HepG2 (cell line): ENCODE data around the gene DIS3L2. TPM values are rescaled to one million over a fixed set of nuclear protein-coding genes. Genes with fewer than 3 reads are reported as not detected.

Source experiments
- ATAC-seq: fragments of 200-7000 bp; cut with Tn5 transposase; 3 replicates; pipeline ENCODE4 v1.9.1; 2020; ENCODE audit warnings: mild to moderate bottlenecking, moderate library complexity
- BruUV-seq: library from RNA; stranded (reverse); fragments of 400-500 nt; replicated peaks from 2 replicates; lab custom pipeline; 2021; lab: Mats Ljungman, UMichigan
- CTCF ChIA-PET: fragments of 300-600 bp; formaldehyde crosslinking; extraction: SDS; loops from one replicate; lab custom pipeline; 2021; ENCODE audit warnings: low total read pairs, inconsistent platforms, low intra/inter-chr PET ratio; lab: Yijun Ruan, JAX
- POLR2A ChIA-PET: fragments of 350-600 bp; sonication (Branson Sonifier 250); formaldehyde crosslinking; loops from one replicate; lab custom pipeline; 2020; ENCODE audit warnings: antibody characterized with exemption, inconsistent platforms; lab: Yijun Ruan, JAX
- DNase-seq: peaks from one replicate; pipeline ENCODE4 v3.0.0-alpha.2; 2015; ENCODE audit warnings: low spot score
- FAIRE-seq: peaks from 3 replicates; lab custom pipeline; 2011; peaks lifted over from hg19 to GRCh38; lab: Jason Lieb, UNC
- H2AFZ ChIP-seq: one replicate; pipeline ENCODE4 v1.6.1; 2011; ENCODE audit warnings: low read length, inconsistent platforms
- H3K27ac ChIP-seq: fragments of 300-600 bp; 3 replicates; pipeline ENCODE4 v1.8.0; 2011; ENCODE audit warnings: mixed run types, mild to moderate bottlenecking, mixed read lengths, low read length, inconsistent platforms; ENCODE audit not compliant: insufficient read depth; ENCODE audit errors: extremely low read length
- H3K27me3 ChIP-seq, 2 experiments: fragments of 200-600 bp in 1 of 2; 2 replicates in 1 of 2; 3 replicates in 1 of 2; pipeline versions ENCODE4 v1.6.0 to v1.8.0; 2011; ENCODE audit warnings: low read length in 2 of 2, mild to moderate bottlenecking in 2 of 2, moderate library complexity in 2 of 2, inconsistent platforms in 1 of 2; ENCODE audit not compliant: insufficient read depth in 2 of 2, control insufficient read depth in 1 of 2
- H3K36me3 ChIP-seq, 2 experiments: fragments of 200-600 bp in 1 of 2; replicated peaks in 1 of 2; 2 replicates in 1 of 2; 3 replicates in 1 of 2; pipeline versions ENCODE4 v1.5.1 to v1.8.0; 2011; ENCODE audit warnings: low read length in 2 of 2, inconsistent platforms in 1 of 2; ENCODE audit not compliant: insufficient read depth in 2 of 2, control insufficient read depth in 1 of 2
- H3K4me1 ChIP-seq: 2 replicates; pipeline ENCODE4 v1.5.1; 2012; ENCODE audit warnings: low read length, inconsistent platforms; ENCODE audit not compliant: insufficient read depth
- H3K4me2 ChIP-seq: 2 replicates; pipeline ENCODE4 v1.6.0; 2011; ENCODE audit warnings: low read depth, low read length, inconsistent platforms
- H3K4me3 ChIP-seq, 3 experiments: fragments of 200-600 bp in 1 of 3; sonication (generic), shearing (Covaris generic) in 1 of 3; replicated peaks in 1 of 3; 2 replicates each; pipeline ENCODE4 v1.5.1; 2011 to 2016; ENCODE audit warnings: low read length in 3 of 3, inconsistent platforms in 2 of 3, low read depth in 2 of 3, mild to moderate bottlenecking in 2 of 3, control low read depth in 1 of 3, mixed read lengths in 1 of 3; ENCODE audit not compliant: insufficient read depth in 1 of 3
- H3K79me2 ChIP-seq: one replicate; pipeline ENCODE4 v1.6.1; 2011; ENCODE audit warnings: low read length, inconsistent platforms; ENCODE audit not compliant: insufficient read depth
- H3K9ac ChIP-seq: 2 replicates; pipeline ENCODE4 v1.6.0; 2011; ENCODE audit warnings: mild to moderate bottlenecking, low read depth, low read length, inconsistent platforms; ENCODE audit not compliant: insufficient read depth
- H3K9me3 ChIP-seq: 2 replicates; pipeline ENCODE4 v1.5.1; 2012; ENCODE audit warnings: mild to moderate bottlenecking, low read length
- H4K20me1 ChIP-seq: 2 replicates; pipeline ENCODE4 v1.6.0; 2011; ENCODE audit warnings: inconsistent platforms, mild to moderate bottlenecking, low read length, moderate library complexity; ENCODE audit not compliant: insufficient read depth
- CHD4 ChIP-seq: fragments of 200-600 bp; sonication (generic); IDR thresholded peaks from 2 replicates; pipeline ENCODE4 v1.7.0; 2017; ENCODE audit warnings: mild to moderate bottlenecking, low read length, borderline replicate concordance
- FOXK1 ChIP-seq: sonication (generic); formaldehyde crosslinking; IDR thresholded peaks from 2 replicates; pipeline ENCODE4 v1.4.0; 2020; ENCODE audit warnings: low read depth, missing genetic modification reagents, borderline replicate concordance
- FOXO4 ChIP-seq: sonication (generic); formaldehyde crosslinking; conservative IDR thresholded peaks from 2 replicates; pipeline ENCODE4 v1.8.1; 2023; ENCODE audit warnings: missing genetic modification reagents
- GZF1 ChIP-seq: sonication (generic); formaldehyde crosslinking; IDR thresholded peaks from 2 replicates; pipeline ENCODE4 v1.5.1; 2020; ENCODE audit warnings: mild to moderate bottlenecking, missing genetic modification reagents
- MAFK ChIP-seq, 2 experiments: IDR thresholded peaks in 1 of 2; conservative IDR thresholded peaks in 1 of 2; 2 replicates each; pipeline ENCODE4 v1.6.1; 2011; ENCODE audit warnings: improper control_type of control experiment in 2 of 2, low read length in 2 of 2
- SATB2 ChIP-seq: sonication (generic); formaldehyde crosslinking; IDR thresholded peaks from 2 replicates; pipeline ENCODE4 v1.5.0; 2020; ENCODE audit warnings: missing genetic modification reagents
- ZHX2 ChIP-seq, 2 experiments: sonication (generic) in 1 of 2; formaldehyde crosslinking in 1 of 2; IDR thresholded peaks; 2 replicates each; pipeline versions ENCODE4 v1.6.1 to v1.9.0; 2014 to 2022; ENCODE audit warnings: antibody characterized with exemption in 1 of 2, borderline replicate concordance in 1 of 2, inconsistent platforms in 1 of 2, low read depth in 1 of 2, missing genetic modification reagents in 1 of 2
- ZMYM3 ChIP-seq: sonication (generic); formaldehyde crosslinking; IDR thresholded peaks from 2 replicates; pipeline ENCODE4 v1.5.1; 2020; ENCODE audit warnings: mild to moderate bottlenecking, missing genetic modification reagents
- ZNF510 ChIP-seq: sonication (generic); formaldehyde crosslinking; IDR thresholded peaks from 2 replicates; pipeline ENCODE4 v1.4.0; 2020; ENCODE audit warnings: low read depth, mild to moderate bottlenecking, missing genetic modification reagents
- ZNF629 ChIP-seq: sonication (generic); formaldehyde crosslinking; conservative IDR thresholded peaks from 2 replicates; pipeline ENCODE4 v1.5.0; 2020; ENCODE audit warnings: missing genetic modification reagents
- ZSCAN25 ChIP-seq: sonication (generic); formaldehyde crosslinking; IDR thresholded peaks from 2 replicates; pipeline ENCODE4 v1.8.0; 2022; ENCODE audit warnings: mild to moderate bottlenecking, missing genetic modification reagents
- WGBS: methylation state at CpG from one replicate; pipeline ENCODE4 v1.1.6; 2017; ENCODE audit warnings: low lambda C conversion rate; 5-methylcytosine and 5-hydroxymethylcytosine counted together
- in situ Hi-C: cut with HindIII; loops from 2 replicates; pipeline ENCODE4 v1.10.0; 2017; ENCODE audit warnings: low pct_unique_long_range_greater_than_20kb; ENCODE audit not compliant: extremely low pct_ligation_motif_present
- intact Hi-C: fragments of 100-400 bp; cut with micrococcal nuclease; formaldehyde crosslinking; loops from one replicate; pipeline ENCODE4 v1.10.0; 2022; ENCODE audit not compliant: unreplicated experiment
- polyA plus RNA-seq, 8 experiments: library from polyadenylated mRNA; depleted of rRNA in 3 of 8; stranded (reverse) in 7 of 8; unstranded in 1 of 8; fragments of >200 nt; fragmentation: Illumina TruSeq in 4 of 8; extraction: Trizol in 4 of 8; gene quantifications; 2 replicates each; pipeline versions ENCODE4 v1.2.1 to v1.2.3, GENCODE V29; 2011 to 2016; ENCODE audit warnings: low read depth in 4 of 8, missing spikeins in 1 of 8, mixed read lengths in 1 of 8; ENCODE audit not compliant: insufficient read depth in 1 of 8
- total RNA-seq, 5 experiments: library from RNA; depleted of rRNA; stranded (reverse); fragments of >200 nt; fragmentation: Illumina TruSeq; extraction: Trizol; gene quantifications; 2 replicates each; pipeline ENCODE4 v1.2.3, GENCODE V29; 2016; ENCODE audit warnings: low read depth in 1 of 5

The DIS3L2 gene
- total and polyA plus RNA-seq, 2 of the 13 experiments (the other 11 are each of a cell fraction or from before 2014, with no cell fraction given): 7.0 to 23.9 TPM

- Histone ChIP-seq H4K20me1 (no peaks in the 10 kb centered on the region), H3K27ac (no peak overlapping the region), H3K4me3 (no peak overlapping the region), H3K36me3 (no peaks in the 10 kb centered on the region), H2AFZ (no peak overlapping the region), H3K9me3 (no peaks in the 10 kb centered on the region), H3K4me2 (no peak overlapping the region), H3K9ac (no peak overlapping the region), H3K27me3 (peaks cover 5 to 20% of the 10 kb centered on the region in 2 experiments), H3K4me1 (no peaks in the 10 kb centered on the region), H3K79me2 (no peaks in the 10 kb centered on the region)
- ChIA-PET CTCF (no interaction called here), POLR2A (interaction anchor here (1.0 kb wide), 1 partner anchor 13 kb away, joined by 3 read pairs; no protein-coding TSS in a partner anchor)
- TF ChIP-seq FOXK1 (CRISPR knock-in tag) (no peak), ZMYM3 (CRISPR knock-in tag) (peak; percentile 68; the same call in 1 of the 2 replicates), ZNF510 (CRISPR knock-in tag) (no peak), ZHX2 (IDR thresholded peaks at IDR 0.05; ENCODE audit: low read depth) (no peak), ZHX2 (CRISPR knock-in tag; IDR thresholded peaks at IDR 0.05; ENCODE audit: borderline replicate concordance) (no peak), CHD4 (peak; percentile 74; the same call in 1 of the 2 replicates), GZF1 (no peak), FOXO4 (CRISPR knock-in tag) (0 out of 2 replicates have a peak, but pooled peaks have one; percentile 20), SATB2 (CRISPR knock-in tag) (no peak), MAFK (conservative IDR thresholded peaks at IDR 0.05 in 1 of 2, IDR thresholded peaks at IDR 0.05 in 1 of 2; ENCODE audit: low read length in 2 of 2) (no peak), ZNF629 (CRISPR knock-in tag) (peak; percentile 91), ZSCAN25 (no peak)
- no TSS peak for BruUV-seq
- ATAC-seq: no peak
- 55% methylated on average over 7 of the region's 7 CpGs for WGBS
- no peak for DNase-seq
- in situ Hi-C loops: no loop called here
- intact Hi-C loops: no loop called here
- no peak for FAIRE-seq
Observed at GRCh38 chr2:231947694-231948093, 13.8 kb upstream of the DIS3L2 start.
